CD14-positive monocyte (primary cell): ENCODE measurements around the gene FGF9. TPM values are rescaled to one million over a fixed set of nuclear protein-coding genes. Genes with fewer than 3 reads are reported as not detected.

Experiments used
- DNase-seq, 3 donors: peaks; one replicate each; pipeline ENCODE4 v3.0.0-alpha.2; 2011 to 2022
- H2AFZ ChIP-seq: 2 replicates; pipeline ENCODE4 v1.6.0; 2012; ENCODE audit warnings: mild to moderate bottlenecking, low read depth, low read length, inconsistent platforms; ENCODE audit not compliant: insufficient read depth, poor library complexity, severe bottlenecking
- H3K27ac ChIP-seq, 2 donors: 1 replicate in 1 of 2; 2 replicates in 1 of 2; pipeline ENCODE4 v1.5.1; 2012 to 2013; ENCODE audit warnings: low read length in 2 of 2, control low read depth in 1 of 2, inconsistent platforms in 1 of 2, low read depth in 1 of 2, mild to moderate bottlenecking in 1 of 2
- H3K27me3 ChIP-seq, 2 donors: one replicate each; pipeline versions ENCODE4 v1.6.0 to v1.6.1; 2011 to 2013; ENCODE audit warnings: low read length in 2 of 2; ENCODE audit not compliant: control insufficient read depth in 2 of 2, insufficient read depth in 2 of 2
- H3K36me3 ChIP-seq, 2 donors: replicated peaks in 1 of 2; 1 replicate in 1 of 2; 2 replicates in 1 of 2; pipeline versions ENCODE4 v1.5.1 to v1.6.1; 2012 to 2013; ENCODE audit warnings: low read length in 2 of 2, control low read depth in 1 of 2, inconsistent platforms in 1 of 2, mild to moderate bottlenecking in 1 of 2; ENCODE audit not compliant: insufficient read depth in 2 of 2, control insufficient read depth in 1 of 2
- H3K4me1 ChIP-seq, 2 donors: 1 replicate in 1 of 2; 2 replicates in 1 of 2; pipeline versions ENCODE4 v1.5.1 to v1.6.1; 2012 to 2013; ENCODE audit warnings: low read length in 2 of 2, control low read depth in 1 of 2, inconsistent platforms in 1 of 2, mild to moderate bottlenecking in 1 of 2, moderate library complexity in 1 of 2; ENCODE audit not compliant: insufficient read depth in 2 of 2, control insufficient read depth in 1 of 2
- H3K4me2 ChIP-seq: replicated peaks from 2 replicates; pipeline ENCODE3; 2012; ENCODE audit warnings: low read length, moderate library complexity, mild to moderate bottlenecking; ENCODE audit not compliant: poor library complexity, severe bottlenecking; ENCODE audit errors: extremely low read depth
- H3K4me3 ChIP-seq, 3 experiments: fragments of 200-600 bp in 1 of 3; sonication (generic) in 1 of 3; replicated peaks in 1 of 3; 1 replicate in 2 of 3; 2 replicates in 1 of 3; pipeline ENCODE4 v1.5.1; 2011 to 2013; ENCODE audit warnings: low read length in 3 of 3, mild to moderate bottlenecking in 3 of 3, control low read depth in 2 of 3, low read depth in 2 of 3, inconsistent platforms in 1 of 3, moderate library complexity in 1 of 3
- H3K79me2 ChIP-seq: 2 replicates; pipeline ENCODE4 v1.6.0; 2012; ENCODE audit warnings: mild to moderate bottlenecking, control low read depth, inconsistent platforms, low read length, moderate library complexity; ENCODE audit not compliant: insufficient read depth
- H3K9ac ChIP-seq: 2 replicates; pipeline ENCODE4 v1.6.0; 2017; ENCODE audit warnings: low read length, mild to moderate bottlenecking; ENCODE audit not compliant: insufficient read depth, poor library complexity, severe bottlenecking
- H3K9me3 ChIP-seq, 2 donors: replicated peaks in 1 of 2; 1 replicate in 1 of 2; 2 replicates in 1 of 2; pipeline versions ENCODE4 v1.5.1 to v1.6.1; 2012 to 2013; ENCODE audit warnings: low read length in 2 of 2, control low read depth in 1 of 2; ENCODE audit not compliant: control insufficient read depth in 1 of 2, insufficient read depth in 1 of 2
- H4K20me1 ChIP-seq: 2 replicates; pipeline ENCODE4 v1.6.0; 2012; ENCODE audit warnings: mild to moderate bottlenecking, low read length, control low read depth, moderate library complexity; ENCODE audit not compliant: insufficient read depth
- H3K27ac Mint-ChIP-seq, 7 donors: one replicate each; pipeline ENCODE4 v1.8.0; 2020; ENCODE audit warnings: mild to moderate bottlenecking in 7 of 7, mixed read lengths in 7 of 7, moderate library complexity in 6 of 7, inconsistent platforms in 2 of 7
- H3K27me3 Mint-ChIP-seq, 3 donors: one replicate each; pipeline ENCODE4 v1.8.0; 2021 to 2022; ENCODE audit warnings: low read depth in 3 of 3, mild to moderate bottlenecking in 3 of 3, mixed read lengths in 3 of 3, moderate library complexity in 3 of 3, inconsistent platforms in 1 of 3
- H3K36me3 Mint-ChIP-seq, 2 donors: one replicate each; pipeline ENCODE4 v1.8.0; 2020; ENCODE audit warnings: mixed read lengths in 2 of 2, inconsistent platforms in 1 of 2, mild to moderate bottlenecking in 1 of 2
- H3K4me1 Mint-ChIP-seq: one replicate; pipeline ENCODE4 v1.8.0; 2020; ENCODE audit warnings: mild to moderate bottlenecking, mixed read lengths
- H3K4me3 Mint-ChIP-seq, 2 donors: one replicate each; pipeline ENCODE4 v1.8.0; 2020; ENCODE audit warnings: mild to moderate bottlenecking in 2 of 2, mixed read lengths in 2 of 2, moderate library complexity in 1 of 2
- H3K9me3 Mint-ChIP-seq, 7 donors: one replicate each; pipeline ENCODE4 v1.8.0; 2020 to 2022; ENCODE audit warnings: mixed read lengths in 7 of 7, mild to moderate bottlenecking in 6 of 7, moderate library complexity in 6 of 7, inconsistent platforms in 2 of 7
- WGBS: methylation state at CpG from one replicate; pipeline ENCODE4 v1.1.5; 2013; ENCODE audit warnings: missing lambda C conversion rate; ENCODE audit not compliant: insufficient coverage; 5-methylcytosine and 5-hydroxymethylcytosine counted together
- intact Hi-C, 2 donors: fragments of 100-400 bp; cut with micrococcal nuclease; formaldehyde crosslinking; loops; one replicate each; pipeline versions ENCODE4 v1.15.0 to v1.15.1; 2023
- polyA plus RNA-seq, 3 donors: library from polyadenylated mRNA; depleted of rRNA in 1 of 3; unstranded in 2 of 3; stranded (reverse) in 1 of 3; fragments of 300-500 nt in 2 of 3; fragments of >200 nt in 1 of 3; fragmentation: Illumina TruSeq in 2 of 3; gene quantifications; 1 replicate in 2 of 3; 2 replicates in 1 of 3; pipeline ENCODE4 v1.2.3, GENCODE V29; 2012 to 2021
- TF ChIP-seq, protein P1 (sequence below): fragments of 200-600 bp; IDR thresholded peaks from one replicate; pipeline ENCODE4 v1.8.0; 2022; ENCODE audit warnings: antibody characterized with exemption, mild to moderate bottlenecking

The FGF9 gene
- polyA plus RNA-seq, 3 donors: 0.03 to 0.16 TPM; not detected in 1

DNA sequence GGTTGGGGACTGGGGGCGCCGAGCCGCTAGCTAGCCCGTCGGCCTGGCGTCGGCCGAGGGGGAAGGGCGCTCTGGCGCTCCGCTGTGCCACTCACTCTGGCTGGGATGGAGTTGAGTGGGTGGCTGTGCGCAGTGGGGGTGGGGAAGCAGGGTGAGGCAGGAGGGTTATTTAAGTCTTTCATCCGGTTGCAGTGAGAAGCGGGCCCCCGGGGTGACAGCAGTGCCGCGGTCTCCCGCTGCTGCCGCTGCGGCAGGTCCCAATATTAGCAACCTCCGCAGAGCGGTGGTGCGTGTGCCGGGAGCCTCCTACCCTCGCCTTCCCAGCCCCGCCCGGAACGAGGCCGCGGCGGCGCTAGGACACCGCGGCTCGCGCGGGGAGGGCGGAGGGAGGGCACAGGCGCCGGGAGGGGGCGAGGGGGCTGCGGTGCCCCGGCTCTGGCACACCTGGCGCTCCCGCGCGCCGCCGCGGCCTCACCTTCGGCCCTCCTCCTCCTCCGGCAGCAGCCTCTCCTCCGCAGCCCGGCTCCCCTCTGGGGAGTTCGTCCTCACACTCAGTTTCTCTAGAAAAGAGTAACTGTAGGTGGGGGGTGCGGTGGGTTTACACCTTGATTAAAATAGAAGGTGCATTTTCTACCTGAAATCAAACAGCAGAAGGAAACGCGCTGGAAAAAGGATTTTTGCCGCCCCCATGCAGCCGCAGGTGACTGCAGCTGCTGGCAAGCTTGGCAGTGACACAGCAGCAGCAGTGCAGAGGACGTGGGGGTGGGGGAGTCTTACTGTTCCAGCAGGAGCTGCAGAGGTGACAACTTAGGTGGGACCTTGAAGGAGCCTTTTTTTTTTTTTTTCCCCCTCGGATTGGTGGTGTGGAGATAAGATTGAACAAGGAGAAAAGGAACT, 4.5 kb downstream of the FGF9 start:
- H3K9me3 ChIP-seq: peaks cover 0 to 47% of the 10 kb centered on the region in 2 donors
- no peak for DNase-seq
- under 1% methylated on average over 42 of the region's 62 CpGs for WGBS
- no peak overlapping the region for H3K9ac ChIP-seq
- intact Hi-C loops: no loop called here
- Mint-ChIP-seq H3K9me3 (peaks cover 0 to 22% (median 15%) of the 10 kb centered on the region in 7 donors), H3K27ac (no peak overlapping the region), H3K4me1 (peaks cover 33% of the 10 kb centered on the region), H3K27me3 (peaks cover 65 to 90% (median 71%) of the 10 kb centered on the region in 3 donors), H3K36me3 (peaks cover 5 to 7% of the 10 kb centered on the region in 2 donors), H3K4me3 (peak overlapping the region; percentile 20 to 75)
- TF ChIP-seq, protein P1, sequence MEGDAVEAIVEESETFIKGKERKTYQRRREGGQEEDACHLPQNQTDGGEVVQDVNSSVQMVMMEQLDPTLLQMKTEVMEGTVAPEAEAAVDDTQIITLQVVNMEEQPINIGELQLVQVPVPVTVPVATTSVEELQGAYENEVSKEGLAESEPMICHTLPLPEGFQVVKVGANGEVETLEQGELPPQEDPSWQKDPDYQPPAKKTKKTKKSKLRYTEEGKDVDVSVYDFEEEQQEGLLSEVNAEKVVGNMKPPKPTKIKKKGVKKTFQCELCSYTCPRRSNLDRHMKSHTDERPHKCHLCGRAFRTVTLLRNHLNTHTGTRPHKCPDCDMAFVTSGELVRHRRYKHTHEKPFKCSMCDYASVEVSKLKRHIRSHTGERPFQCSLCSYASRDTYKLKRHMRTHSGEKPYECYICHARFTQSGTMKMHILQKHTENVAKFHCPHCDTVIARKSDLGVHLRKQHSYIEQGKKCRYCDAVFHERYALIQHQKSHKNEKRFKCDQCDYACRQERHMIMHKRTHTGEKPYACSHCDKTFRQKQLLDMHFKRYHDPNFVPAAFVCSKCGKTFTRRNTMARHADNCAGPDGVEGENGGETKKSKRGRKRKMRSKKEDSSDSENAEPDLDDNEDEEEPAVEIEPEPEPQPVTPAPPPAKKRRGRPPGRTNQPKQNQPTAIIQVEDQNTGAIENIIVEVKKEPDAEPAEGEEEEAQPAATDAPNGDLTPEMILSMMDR: no peak
- no peak overlapping the region for H2AFZ ChIP-seq
- H3K79me2 ChIP-seq: no peaks in the 10 kb centered on the region
- no peaks in the 10 kb centered on the region for H3K36me3 ChIP-seq
- H4K20me1 ChIP-seq: no peaks in the 10 kb centered on the region
- H3K4me3 ChIP-seq: no peak overlapping the region
- H3K4me1 ChIP-seq: peaks cover 29 to 45% of the 10 kb centered on the region in 2 donors
- H3K27me3 ChIP-seq: peaks cover 72 to 85% of the 10 kb centered on the region in 2 donors
- no peak overlapping the region for H3K27ac ChIP-seq
- peak overlapping the region; percentile 15 for H3K4me2 ChIP-seq

DNA sequence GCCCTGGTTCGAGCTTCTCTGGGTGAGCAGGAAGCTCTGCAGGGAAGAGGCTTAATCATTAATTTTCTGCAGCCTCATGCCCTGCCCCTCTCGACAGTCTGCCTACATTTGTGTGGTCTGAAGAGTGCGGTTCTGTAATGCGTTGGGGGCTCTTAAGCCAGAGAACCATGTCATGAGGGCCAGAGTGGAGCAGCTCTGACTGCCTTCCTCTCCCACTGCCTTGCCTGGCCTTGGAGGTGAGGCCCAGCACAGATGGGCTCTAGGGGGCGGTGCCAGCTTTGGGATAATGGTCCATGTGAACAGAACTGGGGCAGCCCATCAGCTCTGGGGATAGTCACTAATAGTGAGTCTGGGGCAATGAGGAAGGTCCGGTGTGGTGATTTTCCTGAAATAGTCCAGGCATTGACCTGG, 5.7 kb downstream of the FGF9 start:
- Mint-ChIP-seq H3K27ac (peak overlapping the region in 1 of 7 donors; percentile 11), H3K9me3 (peaks cover 0 to 17% (median 15%) of the 10 kb centered on the region in 7 donors), H3K36me3 (peaks cover 5% of the 10 kb centered on the region in 2 donors), H3K4me1 (peaks cover 22% of the 10 kb centered on the region), H3K27me3 (peaks cover 55 to 87% (median 64%) of the 10 kb centered on the region in 3 donors), H3K4me3 (peak overlapping the region in 1 of 2 donors; percentile 75)
- DNase-seq: no peak
- no peaks in the 10 kb centered on the region for H3K36me3 ChIP-seq
- H3K9ac ChIP-seq: no peak overlapping the region
- intact Hi-C loops: no loop called here
- TF ChIP-seq, protein P1: no peak
- H3K4me1 ChIP-seq: peaks cover 21 to 33% of the 10 kb centered on the region in 2 donors
- H3K79me2 ChIP-seq: no peaks in the 10 kb centered on the region
- no peak overlapping the region for H3K27ac ChIP-seq
- no peak overlapping the region for H3K4me2 ChIP-seq
- H2AFZ ChIP-seq: no peak overlapping the region
- WGBS: 28% methylated on average over 4 of the region's 6 CpGs
- H3K4me3 ChIP-seq: no peak overlapping the region
- H3K27me3 ChIP-seq: peaks cover 65 to 74% of the 10 kb centered on the region in 2 donors
- peaks cover 0 to 41% of the 10 kb centered on the region in 2 donors for H3K9me3 ChIP-seq
- no peaks in the 10 kb centered on the region for H4K20me1 ChIP-seq
